Right cardiac atrium (tissue), 5 donors: ENCODE data around the gene SLC4A1. TPM values are rescaled to one million over a fixed set of nuclear protein-coding genes. Genes with fewer than 3 reads are reported as not detected.
A peak's percentile ranks its signal among the peaks of the same experiment; 100 is the strongest.

Experiments
- ATAC-seq, 2 donors: fragments of 200-7000 bp; cut with Tn5 transposase; one replicate each; pipeline versions ENCODE4 v1.8.0 to v1.9.1; 2020; ENCODE audit warnings: moderate library complexity in 2 of 2, mild to moderate bottlenecking in 1 of 2
- DNase-seq, 3 donors: peaks; one replicate each; pipeline ENCODE4 v3.0.0-alpha.2; 2020
- H3K27ac ChIP-seq: one replicate; pipeline ENCODE4 v1.5.1; 2013; ENCODE audit warnings: mild to moderate bottlenecking, low read length, control low read depth, moderate library complexity
- H3K27me3 ChIP-seq: one replicate; pipeline ENCODE4 v1.6.1; 2013; ENCODE audit not compliant: control insufficient read depth, insufficient read depth
- H3K4me1 ChIP-seq: one replicate; pipeline ENCODE4 v1.6.1; 2013; ENCODE audit warnings: low read length; ENCODE audit not compliant: control insufficient read depth, insufficient read depth
- H3K4me3 ChIP-seq: one replicate; pipeline ENCODE4 v1.5.1; 2013; ENCODE audit warnings: low read length, control low read depth
- H3K9me3 ChIP-seq: one replicate; pipeline ENCODE4 v1.6.1; 2013; ENCODE audit warnings: low read length; ENCODE audit not compliant: control insufficient read depth
- WGBS: extraction: QIAGEN DNeasy Blood & Tissue Kit; methylation state at CpG from one replicate; pipeline ENCODE4 v1.1.7; 2013; 5-methylcytosine and 5-hydroxymethylcytosine counted together
- intact Hi-C, 4 donors: fragments of 100-400 bp; cut with DNase I; formaldehyde crosslinking; loops; one replicate each; pipeline versions ENCODE4 v1.11.0 to v1.14.0; 2022 to 2023
- polyA plus RNA-seq: library from polyadenylated mRNA; stranded (reverse); fragments of 200-250 nt; gene quantifications from one replicate; pipeline ENCODE4 v1.2.3, GENCODE V29; 2013
- total RNA-seq, 4 donors: library from RNA; stranded (reverse); fragmentation: NEBNext Ultra II Directional; extraction: Animal tissue kit (Norgen Biotek cat#: 25700); gene quantifications; one replicate each; pipeline ENCODE4 v1.2.1, GENCODE V29; 2021
- donor health status: healthy with polysubstance abuse.
- donor health status: DM: no; HTN: yes; CAD: no.
- donor health status: DM: no; HTN: no; CAD: no.
- donor health status: DM: no; HTN: yes; CAD: no; lungs with severe emphysema.
- donor health status: DM: yes; HTN: yes; CAD: no.

The SLC4A1 gene
- total and polyA plus RNA-seq, 5 donors, result 0.16 to 0.72 (median 0.38) TPM; not detected in 1

GRCh38 chr17:44233582-44233981 lies 34.4 kb downstream of the SLC4A1 start:
- no peak for ATAC-seq
- Histone ChIP-seq H3K27ac (no peak overlapping the region), H3K4me3 (no peak overlapping the region), H3K4me1 (peaks cover 3% of the 10 kb centered on the region), H3K27me3 (no peaks in the 10 kb centered on the region), H3K9me3 (no peaks in the 10 kb centered on the region)
- DNase-seq, result no peak
- intact Hi-C loops, result no loop called here
- 85% methylated on average over 5 of the region's 5 CpGs for WGBS

- intact Hi-C loops, result no loop called here
- ATAC-seq, result no peak
- H3K4me1 ChIP-seq, result peaks cover 3% of the 10 kb centered on the region
Observed at GRCh38 chr17:44232061-44232460, 35.9 kb downstream of the SLC4A1 start.

GRCh38 chr17:44230140-44230539 lies 37.8 kb downstream of the SLC4A1 start:
- ATAC-seq (no peak), DNase-seq (no peak)
- H3K27me3 ChIP-seq, result no peaks in the 10 kb centered on the region
- H3K9me3 ChIP-seq, result no peaks in the 10 kb centered on the region
- H3K4me1 ChIP-seq, result peaks cover 2% of the 10 kb centered on the region
- intact Hi-C loops, result no loop called here
- no peak overlapping the region for H3K4me3 ChIP-seq
- H3K27ac ChIP-seq, result no peak overlapping the region
- 57% methylated on average over 9 of the region's 9 CpGs for WGBS

More at GRCh38 chr17:44232061-44232460, 35.9 kb downstream of the SLC4A1 start:
- H3K27me3 ChIP-seq, result no peaks in the 10 kb centered on the region
- no peaks in the 10 kb centered on the region for H3K9me3 ChIP-seq
- WGBS, result 93% methylated on average over 7 of the region's 7 CpGs
- H3K27ac ChIP-seq, result no peak overlapping the region
- no peak for DNase-seq
- no peak overlapping the region for H3K4me3 ChIP-seq

- Histone ChIP-seq H3K27me3 (no peaks in the 10 kb centered on the region), H3K4me1 (peaks cover 2% of the 10 kb centered on the region), H3K4me3 (no peak overlapping the region), H3K9me3 (no peaks in the 10 kb centered on the region), H3K27ac (no peak overlapping the region)
- DNase-seq (peak in 1 of 3 donors; percentile 23), ATAC-seq (no peak)
- intact Hi-C loops, result no loop called here
- WGBS, result 86% methylated on average over 6 of the region's 6 CpGs
Observed at GRCh38 chr17:44229090-44229489, 38.8 kb downstream of the SLC4A1 start.

- Histone ChIP-seq H3K27ac (peak overlapping the region; percentile 9), H3K9me3 (no peaks in the 10 kb centered on the region), H3K27me3 (no peaks in the 10 kb centered on the region), H3K4me3 (no peak overlapping the region), H3K4me1 (peaks cover 5% of the 10 kb centered on the region)
- ATAC-seq, result no peak
- peak in 2 of 3 donors; percentile 28 to 52 for DNase-seq
- 44% methylated on average over 7 of the region's 7 CpGs for WGBS
- intact Hi-C loops, result loop anchor here in 1 of 4 donors (5.0 kb wide), 1 partner anchor 99 kb away; the partner anchor contains the start of gene SLC25A39
Observed at GRCh38 chr17:44223541-44224071, 44.3 kb downstream of the SLC4A1 start.

- peak; percentile 82 to 93 (median 92) for DNase-seq
- WGBS, result 1% methylated on average over 36 of the region's 36 CpGs
- Histone ChIP-seq H3K9me3 (no peaks in the 10 kb centered on the region), H3K27me3 (no peaks in the 10 kb centered on the region), H3K4me1 (peaks cover 13% of the 10 kb centered on the region), H3K4me3 (peak overlapping the region; percentile 98), H3K27ac (peak overlapping the region; percentile 95)
- intact Hi-C loops, result loop anchor here in 1 of 4 donors (5.0 kb wide), 1 partner anchor 100 kb away; the partner anchor contains the start of gene SLC25A39
- peak; percentile 55 to 62 for ATAC-seq
Observed at GRCh38 chr17:44222112-44222869, 45.6 kb downstream of the SLC4A1 start.

- ATAC-seq (no peak), DNase-seq (no peak)
- intact Hi-C loops, result loop anchor here in 2 of 4 donors (2.0 to 5.0 kb wide), 2 partner anchors 101 to 103 kb away; partner anchors contain the start of gene SLC25A39 (in 2 of the 2)
- Histone ChIP-seq H3K9me3 (no peaks in the 10 kb centered on the region), H3K4me3 (peak overlapping the region; percentile 98), H3K27me3 (no peaks in the 10 kb centered on the region), H3K4me1 (peaks cover 14% of the 10 kb centered on the region), H3K27ac (peak overlapping the region; percentile 95)
- under 1% methylated on average over 17 of the region's 17 CpGs for WGBS
Observed at GRCh38 chr17:44221862-44222111, 46.1 kb downstream of the SLC4A1 start.

- intact Hi-C loops, result loop anchor here in 2 of 4 donors (2.0 to 5.0 kb wide), 2 partner anchors 101 to 104 kb away; partner anchors contain the start of gene SLC25A39 (in 2 of the 2)
- peak; percentile 85 to 93 (median 93) for DNase-seq
- peak overlapping the region; percentile 98 for H3K4me3 ChIP-seq
- peak; percentile 64 to 68 for ATAC-seq
- WGBS, result under 1% methylated on average over 54 of the region's 54 CpGs
- H3K27ac ChIP-seq, result peak overlapping the region; percentile 95
- peaks cover 14% of the 10 kb centered on the region for H3K4me1 ChIP-seq
- no peaks in the 10 kb centered on the region for H3K9me3 ChIP-seq
- H3K27me3 ChIP-seq, result no peaks in the 10 kb centered on the region
Observed at GRCh38 chr17:44221084-44221861, 46.7 kb downstream of the SLC4A1 start.

GRCh38 chr17:44220213-44221083 lies 47.5 kb downstream of the SLC4A1 start:
- WGBS, result under 1% methylated on average over 108 of the region's 108 CpGs
- Histone ChIP-seq H3K27ac (peak overlapping the region; percentile 95), H3K4me3 (peak overlapping the region; percentile 98), H3K27me3 (no peaks in the 10 kb centered on the region), H3K9me3 (no peaks in the 10 kb centered on the region), H3K4me1 (peaks cover 14% of the 10 kb centered on the region)
- peak; percentile 59 to 86 (median 85) for DNase-seq
- ATAC-seq, result peak; percentile 38 to 57
- intact Hi-C loops, result loop anchor here in 2 of 4 donors (2.0 to 5.0 kb wide), 2 partner anchors 102 to 104 kb away; partner anchors contain the start of gene SLC25A39 (in 2 of the 2)

GRCh38 chr17:44219616-44220212 lies 48.2 kb downstream of the SLC4A1 start, which contains the start of gene UBTF:
TSS of gene UBTF (minus strand) at chr17:44219675. CDS start at chr17:44218229, 1,446 bp downstream.
- peak; percentile 76 to 93 (median 92) for DNase-seq
- Histone ChIP-seq H3K4me3 (peak within 1 kb of the TSS; percentile 98), H3K27ac (peak within 1 kb of the TSS; percentile 99), H3K27me3 (no peaks in the 10 kb centered on the region), H3K4me1 (peaks cover 14% of the 10 kb centered on the region), H3K9me3 (no peaks in the 10 kb centered on the region)
- peak; percentile 3 to 26 for ATAC-seq
- WGBS, result under 1% methylated on average over 67 of the region's 76 CpGs
- intact Hi-C loops, result loop anchor here in 3 of 4 donors (2.0 to 10.0 kb wide), 3 partner anchors 103 to 295 kb away; partner anchors contain the start of gene SLC25A39 (in 2 of the 3)
